C4-2B (cell line): Measurements from ENCODE around the gene BCAR3.

Experiments used
- CTCF ChIP-seq: fragments of 450-650 bp; conservative IDR thresholded peaks from 2 replicates; pipeline ENCODE4 v1.5.1; 2017; ENCODE audit warnings: mild to moderate bottlenecking
- ZFX ChIP-seq: fragments of 450-650 bp; IDR thresholded peaks from 2 replicates; pipeline ENCODE4 v1.6.1; 2017

- TF ChIP-seq ZFX (no peak), CTCF (no peak)
Measured at GRCh38 chr1:93707956-93708355, 26.3 kb upstream of the BCAR3 start.
